Astrocyte (in vitro differentiated cells and primary cell): ENCODE measurements around the gene GLRX. TPM values are rescaled to one million over a fixed set of nuclear protein-coding genes. Genes with fewer than 3 reads are reported as not detected.

Source experiments
- DNase-seq: peaks from one replicate; pipeline ENCODE4 v3.0.0-alpha.2; 2010; ENCODE audit warnings: low read depth
- FAIRE-seq: peaks from 2 replicates; lab custom pipeline; 2011; peaks lifted over from hg19 to GRCh38; lab: Jason Lieb, UNC
- H2AFZ ChIP-seq: 2 replicates; pipeline ENCODE4 v1.6.0; 2012; ENCODE audit warnings: low read depth, low read length, inconsistent platforms
- H3K27ac ChIP-seq: 2 replicates; pipeline ENCODE4 v1.5.1; 2011; ENCODE audit warnings: low read depth, low read length, inconsistent platforms
- H3K27me3 ChIP-seq: 2 replicates; pipeline ENCODE4 v1.6.0; 2011; ENCODE audit warnings: low read length, inconsistent platforms; ENCODE audit not compliant: insufficient read depth
- H3K36me3 ChIP-seq: 2 replicates; pipeline ENCODE4 v1.5.1; 2011; ENCODE audit warnings: low read length, inconsistent platforms; ENCODE audit not compliant: insufficient read depth
- H3K4me1 ChIP-seq: 2 replicates; pipeline ENCODE4 v1.5.1; 2011; ENCODE audit warnings: low read length, inconsistent platforms; ENCODE audit not compliant: insufficient read depth
- H3K4me2 ChIP-seq: 2 replicates; pipeline ENCODE4 v1.6.0; 2012; ENCODE audit warnings: low read length, inconsistent platforms
- H3K4me3 ChIP-seq: 2 replicates; pipeline ENCODE4 v1.5.1; 2011; ENCODE audit warnings: low read depth, mild to moderate bottlenecking, low read length, inconsistent platforms; ENCODE audit not compliant: insufficient read depth
- H3K79me2 ChIP-seq: 2 replicates; pipeline ENCODE4 v1.6.0; 2012; ENCODE audit warnings: mild to moderate bottlenecking, low read length, inconsistent platforms; ENCODE audit not compliant: insufficient read depth
- H3K9ac ChIP-seq: 2 replicates; pipeline ENCODE4 v1.6.0; 2012; ENCODE audit warnings: mild to moderate bottlenecking, low read length, inconsistent platforms
- H3K9me3 ChIP-seq: 2 replicates; pipeline ENCODE4 v1.5.1; 2012; ENCODE audit warnings: low read depth, mild to moderate bottlenecking, low read length, inconsistent platforms; ENCODE audit not compliant: insufficient read depth
- H4K20me1 ChIP-seq: 2 replicates; pipeline ENCODE4 v1.6.0; 2012; ENCODE audit warnings: low read length, inconsistent platforms; ENCODE audit not compliant: insufficient read depth
- H3K27ac Mint-ChIP-seq: one replicate; pipeline ENCODE4 v1.8.0; 2021; ENCODE audit warnings: mild to moderate bottlenecking, mixed read lengths; ENCODE audit not compliant: unreplicated experiment
- H3K27me3 Mint-ChIP-seq: one replicate; pipeline ENCODE4 v1.8.0; 2021; ENCODE audit warnings: low read depth, mixed read lengths; ENCODE audit not compliant: unreplicated experiment
- H3K36me3 Mint-ChIP-seq: one replicate; pipeline ENCODE4 v1.8.0; 2021; ENCODE audit warnings: low read depth, mixed read lengths; ENCODE audit not compliant: unreplicated experiment
- H3K4me1 Mint-ChIP-seq: one replicate; pipeline ENCODE4 v1.8.0; 2021; ENCODE audit warnings: low read depth, mixed read lengths; ENCODE audit not compliant: unreplicated experiment
- H3K4me3 Mint-ChIP-seq: one replicate; pipeline ENCODE4 v1.8.0; 2021; ENCODE audit warnings: mild to moderate bottlenecking, moderate library complexity, mixed read lengths; ENCODE audit not compliant: unreplicated experiment
- H3K9me3 Mint-ChIP-seq: one replicate; pipeline ENCODE4 v1.8.0; 2021; ENCODE audit warnings: mild to moderate bottlenecking, mixed read lengths; ENCODE audit not compliant: unreplicated experiment
- EZH2 ChIP-seq: IDR thresholded peaks from 2 replicates; pipeline ENCODE4 v1.6.1; 2012; ENCODE audit warnings: mild to moderate bottlenecking, low read length, inconsistent platforms; ENCODE audit not compliant: insufficient read depth
- total RNA-seq: library from RNA; stranded (reverse); gene quantifications from 2 replicates; pipeline ENCODE4 v1.2.1, GENCODE V29; 2021
- TF ChIP-seq, protein P1 (sequence below): IDR thresholded peaks from 2 replicates; pipeline ENCODE4 v1.5.1; 2011; ENCODE audit warnings: low read depth, mild to moderate bottlenecking, inconsistent platforms, low read length, moderate library complexity; ENCODE audit not compliant: insufficient read depth

GLRX gene
- total RNA-seq, 1 donor from 2014 or later = 38.4 TPM

DNA sequence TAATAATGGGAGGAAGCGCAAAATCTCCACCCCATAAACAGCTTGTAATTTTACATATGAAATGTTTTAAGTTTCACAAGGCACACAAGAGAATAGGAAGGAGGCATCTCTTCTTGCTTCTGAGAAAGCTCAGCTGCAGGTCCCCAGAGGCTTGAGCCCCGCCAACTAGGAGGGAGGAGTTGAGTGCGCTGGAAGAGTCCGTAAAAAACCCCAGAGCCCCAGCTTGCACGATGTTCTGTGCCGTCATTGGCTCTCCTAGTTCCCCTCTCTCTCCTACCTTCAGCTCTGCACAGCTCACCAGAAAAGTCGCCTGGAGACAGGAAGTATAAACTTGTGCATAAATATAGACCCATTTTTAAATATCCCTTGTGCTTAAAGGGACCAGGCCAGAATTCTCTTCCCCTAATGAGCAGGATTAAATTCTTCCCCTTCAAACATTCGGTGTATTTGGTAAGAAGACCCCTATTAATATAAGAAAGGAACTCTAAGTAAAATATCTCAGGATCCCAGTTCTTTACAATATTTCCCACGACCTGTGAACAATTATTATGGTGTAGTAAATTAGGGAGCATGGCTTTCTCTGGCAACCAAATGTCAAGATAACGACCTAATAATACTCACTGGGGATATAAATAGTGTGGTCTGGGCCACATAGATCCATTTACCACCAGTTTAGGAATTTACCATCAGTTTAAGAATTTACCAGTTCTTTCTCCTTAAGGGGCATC is 13.7 kb downstream of the GLRX start:
- H2AFZ ChIP-seq = no peak overlapping the region
- peaks cover 2% of the 10 kb centered on the region for H3K9me3 ChIP-seq
- Mint-ChIP-seq H3K4me3 (no peak overlapping the region), H3K36me3 (peaks cover 14% of the 10 kb centered on the region), H3K27ac (peak overlapping the region; percentile 23), H3K9me3 (peaks cover 9% of the 10 kb centered on the region), H3K27me3 (no peaks in the 10 kb centered on the region), H3K4me1 (peaks cover 36% of the 10 kb centered on the region)
- H3K36me3 ChIP-seq = peaks cover 4% of the 10 kb centered on the region
- TF ChIP-seq, protein P1, sequence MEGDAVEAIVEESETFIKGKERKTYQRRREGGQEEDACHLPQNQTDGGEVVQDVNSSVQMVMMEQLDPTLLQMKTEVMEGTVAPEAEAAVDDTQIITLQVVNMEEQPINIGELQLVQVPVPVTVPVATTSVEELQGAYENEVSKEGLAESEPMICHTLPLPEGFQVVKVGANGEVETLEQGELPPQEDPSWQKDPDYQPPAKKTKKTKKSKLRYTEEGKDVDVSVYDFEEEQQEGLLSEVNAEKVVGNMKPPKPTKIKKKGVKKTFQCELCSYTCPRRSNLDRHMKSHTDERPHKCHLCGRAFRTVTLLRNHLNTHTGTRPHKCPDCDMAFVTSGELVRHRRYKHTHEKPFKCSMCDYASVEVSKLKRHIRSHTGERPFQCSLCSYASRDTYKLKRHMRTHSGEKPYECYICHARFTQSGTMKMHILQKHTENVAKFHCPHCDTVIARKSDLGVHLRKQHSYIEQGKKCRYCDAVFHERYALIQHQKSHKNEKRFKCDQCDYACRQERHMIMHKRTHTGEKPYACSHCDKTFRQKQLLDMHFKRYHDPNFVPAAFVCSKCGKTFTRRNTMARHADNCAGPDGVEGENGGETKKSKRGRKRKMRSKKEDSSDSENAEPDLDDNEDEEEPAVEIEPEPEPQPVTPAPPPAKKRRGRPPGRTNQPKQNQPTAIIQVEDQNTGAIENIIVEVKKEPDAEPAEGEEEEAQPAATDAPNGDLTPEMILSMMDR = no peak
- no peak for TF ChIP-seq EZH2
- DNase-seq (no peak), FAIRE-seq (no peak)
- peaks cover 19% of the 10 kb centered on the region for H3K4me1 ChIP-seq
- H3K79me2 ChIP-seq = no peaks in the 10 kb centered on the region
- no peak overlapping the region for H3K4me2 ChIP-seq
- H3K27me3 ChIP-seq = no peaks in the 10 kb centered on the region
- H3K27ac ChIP-seq = no peak overlapping the region
- H3K4me3 ChIP-seq = no peak overlapping the region
- H3K9ac ChIP-seq = no peak overlapping the region
- no peaks in the 10 kb centered on the region for H4K20me1 ChIP-seq

DNA sequence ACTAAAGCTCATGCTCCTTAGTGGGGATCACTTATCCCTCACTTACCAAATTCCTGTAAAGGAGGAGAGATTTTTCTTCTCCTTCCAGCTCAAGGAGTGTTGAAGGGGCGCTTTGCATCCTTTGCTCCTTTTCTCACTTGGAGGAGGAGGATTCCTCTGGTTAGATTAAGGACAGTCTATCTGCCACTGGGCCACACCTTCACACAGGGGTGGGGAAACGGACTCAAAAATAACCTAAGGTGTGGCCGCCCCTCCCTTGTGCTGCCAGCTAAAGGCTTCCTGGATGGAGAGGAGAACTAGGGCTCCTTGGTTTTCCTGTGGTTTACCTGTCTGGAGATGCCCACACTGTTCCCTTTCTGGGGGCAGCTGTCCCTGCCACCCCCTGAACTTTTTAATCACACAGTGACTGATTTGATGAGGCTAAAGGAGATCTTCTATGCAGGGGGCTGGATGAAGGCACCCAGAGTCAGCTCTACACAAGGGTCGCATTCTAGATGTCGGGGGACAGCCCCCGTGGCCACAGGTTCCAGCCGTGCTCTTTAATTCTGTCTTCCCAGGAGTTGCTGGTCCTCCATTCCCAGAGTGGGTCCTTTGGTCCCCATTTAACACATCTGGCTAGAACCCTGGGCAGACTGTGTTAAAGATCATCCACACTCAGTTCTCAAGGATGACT is 14.4 kb downstream of the GLRX start:
- H3K79me2 ChIP-seq = no peaks in the 10 kb centered on the region
- peaks cover 2% of the 10 kb centered on the region for H3K9me3 ChIP-seq
- H3K4me1 ChIP-seq = peaks cover 19% of the 10 kb centered on the region
- no peak overlapping the region for H3K27ac ChIP-seq
- no peak for DNase-seq
- TF ChIP-seq, protein P1 = no peak
- TF ChIP-seq EZH2 = no peak
- no peak overlapping the region for H3K4me3 Mint-ChIP-seq
- H3K36me3 Mint-ChIP-seq = peaks cover 9% of the 10 kb centered on the region
- FAIRE-seq = no peak
- H2AFZ ChIP-seq = no peak overlapping the region
- H3K9ac ChIP-seq = no peak overlapping the region
- no peak overlapping the region for H3K27ac Mint-ChIP-seq
- no peaks in the 10 kb centered on the region for H3K27me3 ChIP-seq
- H3K4me2 ChIP-seq = no peak overlapping the region
- no peak overlapping the region for H3K4me3 ChIP-seq
- H3K36me3 ChIP-seq = no peaks in the 10 kb centered on the region
- peaks cover 42% of the 10 kb centered on the region for H3K4me1 Mint-ChIP-seq
- H4K20me1 ChIP-seq = no peaks in the 10 kb centered on the region
- no peaks in the 10 kb centered on the region for H3K27me3 Mint-ChIP-seq
- H3K9me3 Mint-ChIP-seq = peaks cover 9% of the 10 kb centered on the region

DNA sequence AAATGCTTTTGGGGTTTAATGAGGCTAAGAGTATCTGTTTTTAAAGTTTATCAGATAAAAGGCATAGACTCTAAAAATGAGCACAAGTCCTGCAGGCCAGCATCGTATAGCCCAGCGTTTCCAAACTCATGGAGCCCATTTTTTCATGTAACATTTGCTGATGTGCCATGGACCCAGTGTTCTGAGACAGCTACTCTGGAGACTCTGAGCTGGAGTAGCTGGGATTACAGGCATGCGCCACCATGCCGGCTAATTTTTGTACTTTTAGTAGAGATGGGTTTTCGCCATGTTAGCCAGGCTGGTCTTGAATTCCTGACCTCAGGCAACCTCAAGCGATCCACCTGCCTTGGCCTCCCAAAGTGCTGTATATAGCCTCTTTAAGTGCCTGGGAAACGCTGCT is 15.8 kb downstream of the GLRX start:
- Histone ChIP-seq H3K9me3 (peaks cover 2% of the 10 kb centered on the region), H3K4me2 (no peak overlapping the region), H3K27ac (no peak overlapping the region), H2AFZ (no peak overlapping the region), H4K20me1 (no peaks in the 10 kb centered on the region), H3K27me3 (no peaks in the 10 kb centered on the region), H3K36me3 (no peaks in the 10 kb centered on the region), H3K79me2 (no peaks in the 10 kb centered on the region), H3K9ac (no peak overlapping the region), H3K4me3 (no peak overlapping the region), H3K4me1 (peaks cover 15% of the 10 kb centered on the region)
- Mint-ChIP-seq H3K27ac (no peak overlapping the region), H3K9me3 (peaks cover 9% of the 10 kb centered on the region), H3K36me3 (peaks cover 10% of the 10 kb centered on the region), H3K4me3 (no peak overlapping the region), H3K4me1 (peaks cover 41% of the 10 kb centered on the region), H3K27me3 (no peaks in the 10 kb centered on the region)
- DNase-seq (no peak), FAIRE-seq (no peak)
- no peak for TF ChIP-seq EZH2
- TF ChIP-seq, protein P1 = no peak
